Naive thymus-derived CD8-positive, alpha-beta T cell (primary cell): ENCODE measurements around the gene ATAD3B. TPM values are rescaled to one million over a fixed set of nuclear protein-coding genes. Genes with fewer than 3 reads are reported as not detected.

Source experiments
- ATAC-seq, 2 donors: fragments of 150-1000 bp; cut with Tn5 transposase in 1 of 2; sonication (Bioruptor Pico), chemical (Tn5 transposase) in 1 of 2; 1 replicate in 1 of 2; 2 replicates in 1 of 2; pipeline ENCODE4 v1.10.0; 2021; ENCODE audit warnings: mild to moderate bottlenecking in 2 of 2, moderate library complexity in 2 of 2
- POLR2A ChIA-PET: fragments of 350-600 bp; sonication (Branson Sonifier 250); formaldehyde crosslinking; loops from one replicate; lab custom pipeline; 2021; ENCODE audit warnings: antibody characterized with exemption; lab: Charles Lee
- DNase-seq, 10 donors: peaks; one replicate each; pipeline versions ENCODE4 v3.0.0 to v3.0.0-alpha.2; 2020 to 2022
- H3K27ac Mint-ChIP-seq, 10 donors: one replicate each; pipeline ENCODE4 v1.8.0; 2020 to 2022; ENCODE audit warnings: mild to moderate bottlenecking in 10 of 10, mixed read lengths in 10 of 10, moderate library complexity in 4 of 10, inconsistent platforms in 1 of 10
- H3K27me3 Mint-ChIP-seq, 5 donors: one replicate each; pipeline ENCODE4 v1.8.0; 2021 to 2022; ENCODE audit warnings: mixed read lengths in 5 of 5
- H3K36me3 Mint-ChIP-seq, 3 donors: one replicate each; pipeline ENCODE4 v1.8.0; 2020 to 2022; ENCODE audit warnings: mixed read lengths in 3 of 3, mild to moderate bottlenecking in 2 of 3, inconsistent platforms in 1 of 3
- H3K4me1 Mint-ChIP-seq, 4 donors: one replicate each; pipeline ENCODE4 v1.8.0; 2021 to 2022; ENCODE audit warnings: mixed read lengths in 4 of 4
- H3K4me3 Mint-ChIP-seq, 10 donors: one replicate each; pipeline ENCODE4 v1.8.0; 2020 to 2022; ENCODE audit warnings: mild to moderate bottlenecking in 10 of 10, mixed read lengths in 10 of 10, moderate library complexity in 6 of 10, inconsistent platforms in 1 of 10
- H3K9me3 Mint-ChIP-seq, 9 donors: one replicate each; pipeline ENCODE4 v1.8.0; 2020 to 2022; ENCODE audit warnings: mixed read lengths in 9 of 9, mild to moderate bottlenecking in 3 of 9, inconsistent platforms in 1 of 9, moderate library complexity in 1 of 9
- polyA plus RNA-seq, 3 donors: library from polyadenylated mRNA; unstranded; fragments of 300-500 nt; fragmentation: Illumina TruSeq; gene quantifications; one replicate each; pipeline ENCODE4 v1.2.3, GENCODE V29; 2021
- total RNA-seq, 8 experiments: library from RNA in 2 of 8; stranded (reverse) in 2 of 8; gene quantifications; one replicate each; pipeline ENCODE4 v1.2.3 and lab custom pipeline; 2021 to 2026

The ATAD3B gene
- total RNA-seq (10 to 100 TPM; 47.3 to 50.9 TPM), polyA plus RNA-seq (1 to 10 TPM; 2.4 to 5.6 (median 2.6) TPM), total RNA-seq (lab: John Stamatoyannopoulos, UW) (69.6 to 299 (median 95.5) reads per million in 6 experiments)

- peak; percentile 81 to 95 (median 89) for DNase-seq
- peak; percentile 93 to 94 for ATAC-seq
- Mint-ChIP-seq H3K27ac (peak within 1 kb of the TSS; percentile 81 to 98 (median 92)), H3K4me3 (peak within 1 kb of the TSS; percentile 81 to 97 (median 92)), H3K9me3 (no peaks in the 10 kb centered on the region), H3K4me1 (peaks cover 10 to 34% (median 30%) of the 10 kb centered on the region in 4 donors), H3K36me3 (peaks cover 0 to 1% (median 0%) of the 10 kb centered on the region in 3 donors), H3K27me3 (peaks cover 0 to under 1% (median 0%) of the 10 kb centered on the region in 5 donors)
- POLR2A ChIA-PET = no interaction called here
These were observed at the start of gene ATAD3B for GRCh38 chr1:1471389-1472052. Gene ATAD3B, plus strand, starts transcription at chr1:1471765. Its CDS starts 120 bp downstream, at chr1:1471885.

DNA sequence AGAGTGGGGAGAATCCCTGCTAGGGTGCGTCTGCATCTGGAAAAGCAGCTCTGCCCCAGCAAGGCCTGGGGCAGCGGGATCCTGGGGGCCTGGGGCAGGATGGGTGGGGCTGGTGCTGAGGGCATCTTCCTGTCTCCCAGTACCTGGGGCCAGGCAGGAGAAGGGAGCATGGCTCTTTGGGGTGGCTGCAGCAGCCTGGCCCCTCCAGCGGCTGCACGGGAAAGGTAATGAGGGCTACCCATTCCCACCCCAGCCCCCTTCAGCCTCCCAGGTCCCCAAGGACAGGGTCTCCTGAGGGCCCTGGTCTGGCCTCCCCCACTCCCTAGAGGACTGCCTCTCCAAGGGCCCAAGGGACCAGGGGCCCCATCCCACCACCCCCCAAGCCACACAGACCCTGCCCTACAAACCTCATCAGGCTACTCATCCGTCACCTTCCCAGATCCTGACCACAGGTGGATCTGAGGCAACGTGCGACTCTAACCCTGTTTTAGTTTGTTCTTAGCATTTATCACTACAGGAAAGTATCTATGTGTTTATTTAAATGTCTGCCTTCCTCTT lies 49.6 kb upstream of the ATAD3B start:
- POLR2A ChIA-PET = no interaction called here
- no peak overlapping the region for H3K4me3 Mint-ChIP-seq
- peaks cover 2 to 13% (median 7%) of the 10 kb centered on the region in 4 donors for H3K4me1 Mint-ChIP-seq

DNA sequence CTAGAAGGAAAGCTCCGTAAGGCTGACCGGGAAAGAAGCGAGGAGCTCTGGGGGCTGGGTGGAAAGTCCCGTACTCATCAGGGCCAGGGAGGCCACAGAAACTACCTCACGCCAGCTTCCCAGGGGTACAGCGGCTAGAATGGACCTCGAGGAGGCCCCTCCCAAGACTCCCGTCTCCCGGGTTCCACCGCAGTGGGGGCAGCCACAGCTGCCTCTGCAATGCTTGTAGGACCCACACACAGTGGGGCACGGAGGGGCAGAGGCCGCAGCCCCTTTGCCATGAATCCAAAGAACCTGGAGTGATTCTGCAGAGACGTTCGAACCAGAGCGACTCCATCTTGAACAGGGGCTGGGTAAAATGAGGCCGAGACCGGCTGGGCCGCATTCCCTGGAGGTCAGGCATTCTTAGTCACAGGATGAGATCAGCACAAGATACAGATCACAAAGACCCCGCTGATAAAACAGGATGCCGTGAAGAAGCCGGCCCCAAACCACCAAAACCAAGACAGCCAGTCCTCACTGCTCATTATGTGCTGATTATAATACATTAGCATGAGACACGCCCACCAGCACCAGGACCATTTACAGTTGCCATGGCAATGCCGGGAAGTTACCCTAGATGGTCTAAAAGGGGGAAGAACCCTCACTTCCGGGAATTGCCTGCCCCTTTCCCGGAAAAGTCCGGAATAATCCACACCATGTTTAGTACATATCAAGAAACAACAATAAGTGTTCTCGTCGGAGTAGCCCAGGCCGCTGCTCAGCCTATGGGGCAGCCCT lies 48.9 kb upstream of the ATAD3B start:
- H3K9me3 Mint-ChIP-seq = no peaks in the 10 kb centered on the region
- POLR2A ChIA-PET = interaction anchor here (1.4 kb wide), 1 partner anchor 11 kb away, joined by 3 read pairs; no protein-coding TSS in a partner anchor
- H3K4me1 Mint-ChIP-seq = peaks cover 2 to 13% (median 7%) of the 10 kb centered on the region in 4 donors
- ATAC-seq (no peak), DNase-seq (peak in 1 of 10 donors; percentile 37)
- peaks cover 0 to 32% (median 6%) of the 10 kb centered on the region in 5 donors for H3K27me3 Mint-ChIP-seq
- H3K4me3 Mint-ChIP-seq = peak overlapping the region in 1 of 10 donors; percentile 42
- peak overlapping the region in 1 of 10 donors; percentile 14 for H3K27ac Mint-ChIP-seq
- H3K36me3 Mint-ChIP-seq = no peaks in the 10 kb centered on the region

More for the DNA sequence above, 49.6 kb upstream of the ATAD3B start:
- no peak for ATAC-seq
- peak in 1 of 10 donors; percentile 30 for DNase-seq
- H3K36me3 Mint-ChIP-seq = no peaks in the 10 kb centered on the region
- peaks cover 0 to 32% (median 6%) of the 10 kb centered on the region in 5 donors for H3K27me3 Mint-ChIP-seq
- no peaks in the 10 kb centered on the region for H3K9me3 Mint-ChIP-seq
- H3K27ac Mint-ChIP-seq = no peak overlapping the region

GRCh38 chr1:1423245-1423597 lies 48.3 kb upstream of the ATAD3B start:
- DNase-seq (no peak), ATAC-seq (no peak)
- Mint-ChIP-seq H3K4me3 (peak overlapping the region in 1 of 10 donors; percentile 42), H3K4me1 (peaks cover 2 to 13% (median 6%) of the 10 kb centered on the region in 4 donors), H3K27ac (peak overlapping the region in 1 of 10 donors; percentile 18), H3K27me3 (peaks cover under 1 to 33% (median 6%) of the 10 kb centered on the region in 5 donors), H3K36me3 (peaks cover 0 to under 1% (median 0%) of the 10 kb centered on the region in 3 donors), H3K9me3 (no peaks in the 10 kb centered on the region)
- POLR2A ChIA-PET = interaction anchor here (1.4 kb wide), 1 partner anchor 11 kb away, joined by 3 read pairs; no protein-coding TSS in a partner anchor

DNA sequence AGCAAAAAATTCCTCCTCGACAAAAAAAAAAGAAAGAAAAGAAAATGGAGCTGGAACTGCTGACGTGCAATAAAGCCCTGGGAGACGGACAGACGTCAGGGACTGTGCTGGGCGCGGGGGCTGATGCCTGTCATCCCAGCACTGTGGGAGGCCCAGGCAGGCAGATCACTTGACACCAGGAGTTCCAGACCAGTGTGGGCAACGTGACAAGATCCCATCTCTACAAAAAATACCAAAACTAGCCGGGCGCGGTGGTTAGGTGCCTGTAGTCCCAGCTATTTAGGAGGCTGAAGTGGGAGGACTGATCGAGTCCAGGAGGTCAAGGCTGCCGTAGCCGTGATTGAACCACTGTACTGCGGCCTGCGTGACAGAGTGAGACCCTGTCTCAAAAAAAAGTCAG lies 46.9 kb upstream of the ATAD3B start:
- Mint-ChIP-seq H3K4me1 (peaks cover 2 to 15% (median 8%) of the 10 kb centered on the region in 4 donors), H3K36me3 (peaks cover 0 to 4% (median 0%) of the 10 kb centered on the region in 3 donors), H3K27me3 (peaks cover 4 to 46% (median 10%) of the 10 kb centered on the region in 5 donors), H3K27ac (peak overlapping the region in 1 of 10 donors; percentile 70), H3K4me3 (peak overlapping the region in 1 of 10 donors; percentile 16), H3K9me3 (peaks cover 0 to 3% (median 0%) of the 10 kb centered on the region in 9 donors)
- POLR2A ChIA-PET = interaction anchor here (0.7 kb wide), 1 partner anchor 10 kb away, joined by 3 read pairs; no protein-coding TSS in a partner anchor
- ATAC-seq = no peak
- peak in 1 of 10 donors; percentile 24 for DNase-seq

- peaks cover 0 to 4% (median 0%) of the 10 kb centered on the region in 3 donors for H3K36me3 Mint-ChIP-seq
- peak in 1 of 10 donors; percentile 50 for DNase-seq
- peaks cover 4 to 51% (median 10%) of the 10 kb centered on the region in 5 donors for H3K27me3 Mint-ChIP-seq
- H3K9me3 Mint-ChIP-seq = peaks cover 0 to 3% (median 0%) of the 10 kb centered on the region in 9 donors
- no peak overlapping the region for H3K4me3 Mint-ChIP-seq
- H3K4me1 Mint-ChIP-seq = peaks cover 4 to 15% (median 8%) of the 10 kb centered on the region in 4 donors
- POLR2A ChIA-PET = no interaction called here
- ATAC-seq = no peak
- H3K27ac Mint-ChIP-seq = peak overlapping the region in 1 of 10 donors; percentile 70
These were observed 46.2 kb upstream of the ATAD3B start for GRCh38 chr1:1425426-1425752.

- Mint-ChIP-seq H3K4me1 (peaks cover 4 to 12% (median 8%) of the 10 kb centered on the region in 4 donors), H3K27me3 (peaks cover 4 to 51% (median 10%) of the 10 kb centered on the region in 5 donors), H3K27ac (no peak overlapping the region), H3K36me3 (peaks cover 0 to 4% (median 0%) of the 10 kb centered on the region in 3 donors), H3K4me3 (peak overlapping the region in 4 of 10 donors; percentile 29 to 54 (median 38)), H3K9me3 (peaks cover 0 to 3% (median 0%) of the 10 kb centered on the region in 9 donors)
- DNase-seq (peak in 1 of 10 donors; percentile 35), ATAC-seq (peak in 1 of 2 donors; percentile 22)
- POLR2A ChIA-PET = interaction anchor here (1.0 kb wide), 1 partner anchor 18 kb away, joined by 4 read pairs; no protein-coding TSS in a partner anchor
These were observed 45.6 kb upstream of the ATAD3B start for GRCh38 chr1:1425753-1426495.

DNA sequence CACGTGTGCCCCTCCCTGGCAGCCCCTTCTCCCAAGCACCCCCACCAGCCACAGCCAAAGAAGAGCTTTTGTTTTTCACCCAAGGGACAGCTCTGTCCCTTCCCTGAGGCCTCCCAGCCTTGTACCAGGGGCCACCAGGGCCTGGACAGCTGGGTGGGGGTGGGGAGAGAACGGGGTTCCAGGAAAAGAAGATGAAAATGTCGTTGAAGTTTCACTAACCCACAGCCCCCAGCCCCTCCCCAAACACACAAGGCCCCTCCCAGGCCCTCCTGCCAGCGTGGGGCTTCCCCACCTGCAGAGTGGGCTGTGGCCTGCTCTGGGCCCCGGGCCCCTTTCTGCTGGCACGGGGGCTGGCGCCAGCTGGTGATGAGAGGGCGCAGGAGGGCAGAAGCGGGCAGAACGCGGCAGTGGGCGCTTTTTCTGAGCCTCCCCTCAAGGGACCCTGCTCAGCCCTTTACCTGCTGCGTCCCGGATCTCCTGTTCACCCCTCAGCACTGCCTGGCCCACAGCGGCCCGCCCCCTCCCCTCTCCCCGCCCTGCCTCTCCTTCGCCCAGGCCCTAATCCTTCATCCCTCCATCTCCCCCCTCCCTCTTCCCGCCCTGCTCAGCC lies 45.0 kb upstream of the ATAD3B start:
- peak; percentile 55 to 66 for ATAC-seq
- H3K4me3 Mint-ChIP-seq = peak overlapping the region in 4 of 10 donors; percentile 29 to 54 (median 38)
- H3K9me3 Mint-ChIP-seq = peaks cover 0 to 3% (median 0%) of the 10 kb centered on the region in 9 donors

DNA sequence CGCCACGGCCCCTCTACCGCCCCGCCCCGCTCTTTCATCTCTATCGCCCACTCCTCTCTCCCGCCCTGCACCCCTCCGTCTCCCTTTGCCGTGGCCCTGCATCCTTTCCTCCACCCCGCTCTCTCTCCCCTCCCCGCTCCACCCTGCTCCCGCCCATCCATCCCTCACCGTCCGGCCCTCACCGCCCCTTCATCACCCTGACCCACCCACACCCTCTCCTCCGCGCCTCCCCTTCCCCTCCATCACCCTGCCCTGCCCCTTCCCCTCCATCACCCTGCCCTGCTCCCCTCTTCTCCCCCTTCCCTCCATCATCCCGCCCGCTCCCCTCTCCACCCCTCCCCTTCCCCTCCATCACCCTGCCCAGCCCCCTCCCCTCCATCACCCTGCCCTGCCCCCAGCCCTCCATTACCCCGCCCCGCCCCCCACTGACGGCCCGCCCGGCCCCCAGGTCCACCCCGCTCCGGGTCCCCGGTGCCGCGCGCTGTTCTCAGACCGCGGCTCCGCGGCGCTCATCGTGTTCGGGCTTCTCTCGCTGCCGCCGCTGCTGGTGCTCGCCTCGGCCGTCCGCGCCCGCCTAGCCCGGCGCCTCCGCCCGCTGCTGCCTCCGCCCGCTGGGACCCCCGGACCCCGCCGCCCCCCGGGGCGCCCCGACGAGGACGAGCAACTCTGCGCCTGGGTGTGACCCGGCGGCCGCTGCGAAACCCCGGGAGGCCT lies 44.3 kb upstream of the ATAD3B start:
- peak in 1 of 10 donors; percentile 68 for DNase-seq
- Mint-ChIP-seq H3K4me1 (peaks cover 4 to 12% (median 8%) of the 10 kb centered on the region in 4 donors), H3K36me3 (peaks cover 0 to 4% (median 0%) of the 10 kb centered on the region in 3 donors), H3K27ac (no peak overlapping the region), H3K9me3 (peaks cover 0 to 3% (median 0%) of the 10 kb centered on the region in 9 donors), H3K27me3 (peaks cover 4 to 49% (median 8%) of the 10 kb centered on the region in 5 donors), H3K4me3 (peak overlapping the region in 2 of 10 donors; percentile 29 to 30)
- peak; percentile 29 to 52 for ATAC-seq
- POLR2A ChIA-PET = interaction anchor here (0.5 to 1.0 kb wide), 2 partner anchors 20 to 239 kb away, joined by 3 to 4 read pairs; no protein-coding TSS in a partner anchor

More for the DNA sequence above, 45.0 kb upstream of the ATAD3B start:
- no peak overlapping the region for H3K27ac Mint-ChIP-seq
- POLR2A ChIA-PET = interaction anchor here (1.0 kb wide), 1 partner anchor 19 kb away, joined by 4 read pairs; no protein-coding TSS in a partner anchor
- peaks cover 4 to 12% (median 8%) of the 10 kb centered on the region in 4 donors for H3K4me1 Mint-ChIP-seq
- H3K36me3 Mint-ChIP-seq = peaks cover 0 to 4% (median 0%) of the 10 kb centered on the region in 3 donors
- peaks cover 4 to 49% (median 10%) of the 10 kb centered on the region in 5 donors for H3K27me3 Mint-ChIP-seq
- DNase-seq = peak in 1 of 10 donors; percentile 63

DNA sequence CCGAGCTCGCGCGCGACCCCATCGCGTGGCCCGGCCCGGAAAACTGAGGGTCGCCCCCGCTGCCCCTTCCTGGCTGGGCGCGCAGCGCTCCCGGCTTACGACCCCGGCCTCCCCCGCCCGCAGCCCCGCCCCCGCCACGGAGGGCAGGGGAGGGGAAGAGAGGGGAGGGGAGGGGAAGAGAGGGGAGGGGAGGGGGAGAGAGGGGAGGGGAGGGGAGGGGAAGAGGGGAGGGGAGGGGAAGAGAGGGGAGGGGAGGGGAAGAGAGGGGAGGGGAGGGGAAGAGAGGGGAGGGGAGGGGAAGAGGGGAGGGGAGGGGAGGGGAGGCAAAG lies 43.8 kb upstream of the ATAD3B start:
- Mint-ChIP-seq H3K9me3 (peaks cover 0 to 3% (median 0%) of the 10 kb centered on the region in 9 donors), H3K4me3 (no peak overlapping the region)
- POLR2A ChIA-PET = interaction anchor here (0.5 kb wide), 1 partner anchor 240 kb away, joined by 3 read pairs; no protein-coding TSS in a partner anchor

More for the DNA sequence above, 43.8 kb upstream of the ATAD3B start:
- peaks cover 4 to 48% (median 8%) of the 10 kb centered on the region in 5 donors for H3K27me3 Mint-ChIP-seq
- H3K4me1 Mint-ChIP-seq = peaks cover 2 to 10% (median 7%) of the 10 kb centered on the region in 4 donors
- DNase-seq (no peak), ATAC-seq (no peak)
- peaks cover 0 to 4% (median 0%) of the 10 kb centered on the region in 3 donors for H3K36me3 Mint-ChIP-seq
- no peak overlapping the region for H3K27ac Mint-ChIP-seq
